ENCODE data around the gene HDAC10.

Gene HDAC10

GRCh38 chr22:50257041-50257440, 6.0 kb upstream of the HDAC10 start:
- no peak for DNase-seq (ENCODE audit: low read depth, low spot score)

- no peak for DNase-seq (ENCODE audit: low read depth, low spot score)
These were observed 5.3 kb upstream of the HDAC10 start for GRCh38 chr22:50256258-50256862.

DNA sequence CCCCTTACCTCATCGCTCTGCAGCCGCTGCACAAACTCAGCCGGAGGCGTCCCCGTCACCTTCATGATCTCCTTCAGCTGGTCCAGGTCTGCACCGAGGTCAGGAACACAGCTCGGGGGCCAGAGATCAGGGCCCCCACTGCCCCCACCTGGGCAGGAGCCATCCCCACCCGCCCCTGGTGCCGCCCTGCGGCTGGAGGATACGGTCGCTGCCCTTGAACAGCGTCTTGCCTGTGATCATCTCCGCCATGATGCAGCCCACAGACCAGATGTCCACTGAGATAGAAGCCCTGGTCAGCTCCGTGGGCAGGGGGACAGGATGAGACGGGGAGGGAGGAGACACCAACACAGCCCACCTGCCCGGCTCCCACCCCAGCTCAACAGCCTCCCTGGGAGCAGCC, 4.5 kb upstream of the HDAC10 start:
- DNase-seq (ENCODE audit: low read depth, low spot score): no peak

- no peak for DNase-seq (ENCODE audit: low read depth, low spot score)
These were observed 4.0 kb upstream of the HDAC10 start for GRCh38 chr22:50255099-50255498.

GRCh38 chr22:50253941-50254340, 2.9 kb upstream of the HDAC10 start:
- DNase-seq (ENCODE audit: low read depth, low spot score): no peak

GRCh38 chr22:50253046-50253915, 2.2 kb upstream of the HDAC10 start:
- DNase-seq (ENCODE audit: low read depth, low spot score): no peak

GRCh38 chr22:50252082-50253045, 1.3 kb upstream of the HDAC10 start:
- peak; percentile 84 for DNase-seq (ENCODE audit: low read depth, low spot score)

DNA sequence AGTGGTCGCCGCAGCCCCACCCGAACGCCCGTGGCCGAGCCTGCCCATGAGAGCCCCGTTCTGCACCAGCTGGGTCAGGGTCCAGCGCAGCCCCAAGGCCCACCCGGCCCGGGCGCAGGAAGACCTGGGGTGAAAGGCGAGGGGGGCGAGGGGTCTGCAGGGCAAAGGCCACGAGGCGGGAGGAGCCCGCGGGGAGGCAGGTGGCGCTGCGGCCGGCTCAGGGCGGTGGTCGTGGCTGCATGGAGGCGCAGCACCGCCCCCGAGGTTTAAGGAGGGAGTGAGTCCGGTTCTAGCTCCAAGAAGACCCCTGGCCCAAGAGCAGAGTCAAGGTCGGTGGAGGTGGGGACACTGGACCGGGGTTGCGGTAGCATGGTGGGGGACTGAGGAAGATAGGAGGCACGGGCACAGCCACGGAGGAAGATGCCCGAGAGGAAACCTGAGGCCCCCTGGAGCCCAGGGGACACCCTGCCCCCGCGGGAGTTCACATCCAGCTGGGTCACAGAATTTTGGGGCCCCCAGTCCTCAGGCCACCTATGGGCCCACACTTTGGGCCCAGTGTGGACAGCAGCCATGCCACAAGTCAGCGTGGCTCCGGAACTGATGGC, 514 bp upstream of the HDAC10 start:
- DNase-seq (ENCODE audit: low read depth, low spot score): peak; percentile 26

GRCh38 chr22:50250249-50250554, 863 bp downstream of the HDAC10 start:
- DNase-seq (ENCODE audit: low read depth, low spot score): no peak

- DNase-seq (ENCODE audit: low read depth, low spot score): no peak
These were observed 1.5 kb downstream of the HDAC10 start for GRCh38 chr22:50249341-50250248.

DNA sequence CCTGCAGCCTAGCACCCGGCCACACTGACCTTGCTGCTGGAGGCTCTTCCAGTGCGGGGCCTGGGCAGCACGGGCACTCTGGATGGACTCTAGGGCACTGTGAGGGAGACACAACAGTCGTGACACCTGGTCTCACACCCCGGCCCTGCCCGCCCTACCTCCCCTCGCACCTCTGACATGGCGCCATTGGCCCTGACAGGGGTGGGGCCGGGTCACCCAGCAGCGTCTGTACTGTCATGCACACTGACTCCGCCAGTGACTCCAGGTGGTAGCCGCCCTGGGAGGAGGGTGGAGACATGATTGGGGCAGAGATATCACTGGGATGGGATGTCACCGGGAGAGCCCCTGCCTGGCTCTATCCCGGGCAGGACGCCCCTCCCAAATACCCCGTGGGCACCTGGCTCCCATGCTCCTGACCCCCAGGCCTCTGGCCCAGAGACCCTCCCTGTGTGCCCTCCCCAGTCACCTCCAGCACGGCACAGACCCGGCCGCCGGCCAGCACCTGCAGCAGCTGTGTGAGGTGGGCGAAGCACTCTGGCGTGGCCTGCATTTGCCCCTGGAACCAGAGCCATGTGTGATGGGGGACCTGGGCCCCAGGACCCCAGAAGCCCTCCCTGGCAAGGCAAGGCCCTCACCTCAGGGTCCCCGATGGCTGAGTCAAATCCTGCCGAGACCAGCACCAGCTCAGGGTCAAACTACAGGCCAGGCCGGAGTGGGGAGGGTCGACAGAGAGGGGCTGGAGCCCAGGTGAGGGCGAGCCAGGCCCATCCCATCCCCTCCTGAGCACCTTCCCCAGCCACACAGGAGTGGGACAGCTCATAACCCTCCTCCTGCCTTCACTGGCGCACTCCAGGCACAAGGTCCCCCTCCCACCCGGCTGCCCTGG, 2.6 kb downstream of the HDAC10 start:
- DNase-seq (ENCODE audit: low read depth, low spot score): no peak

DNA sequence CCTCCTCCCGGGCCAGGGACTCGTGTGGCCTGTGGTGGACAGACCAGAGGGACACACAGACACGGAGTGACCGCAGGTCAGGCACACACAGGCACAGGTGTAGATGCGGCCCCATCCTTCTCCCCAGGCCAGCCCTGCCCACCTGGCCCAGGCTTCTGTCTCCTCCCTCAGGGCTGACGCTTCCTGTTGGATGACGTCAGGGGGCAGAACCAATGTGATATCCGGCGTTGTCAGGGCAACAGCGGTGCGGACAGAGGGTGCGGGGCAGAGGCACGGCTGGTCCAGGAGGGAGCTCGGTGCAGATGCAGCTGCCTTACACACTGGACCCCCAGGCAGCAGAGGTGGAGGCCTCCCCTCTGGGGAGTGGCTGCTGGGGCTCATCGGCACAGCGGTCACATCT, 3.3 kb downstream of the HDAC10 start:
- DNase-seq (ENCODE audit: low read depth, low spot score): peak; percentile 74

DNA sequence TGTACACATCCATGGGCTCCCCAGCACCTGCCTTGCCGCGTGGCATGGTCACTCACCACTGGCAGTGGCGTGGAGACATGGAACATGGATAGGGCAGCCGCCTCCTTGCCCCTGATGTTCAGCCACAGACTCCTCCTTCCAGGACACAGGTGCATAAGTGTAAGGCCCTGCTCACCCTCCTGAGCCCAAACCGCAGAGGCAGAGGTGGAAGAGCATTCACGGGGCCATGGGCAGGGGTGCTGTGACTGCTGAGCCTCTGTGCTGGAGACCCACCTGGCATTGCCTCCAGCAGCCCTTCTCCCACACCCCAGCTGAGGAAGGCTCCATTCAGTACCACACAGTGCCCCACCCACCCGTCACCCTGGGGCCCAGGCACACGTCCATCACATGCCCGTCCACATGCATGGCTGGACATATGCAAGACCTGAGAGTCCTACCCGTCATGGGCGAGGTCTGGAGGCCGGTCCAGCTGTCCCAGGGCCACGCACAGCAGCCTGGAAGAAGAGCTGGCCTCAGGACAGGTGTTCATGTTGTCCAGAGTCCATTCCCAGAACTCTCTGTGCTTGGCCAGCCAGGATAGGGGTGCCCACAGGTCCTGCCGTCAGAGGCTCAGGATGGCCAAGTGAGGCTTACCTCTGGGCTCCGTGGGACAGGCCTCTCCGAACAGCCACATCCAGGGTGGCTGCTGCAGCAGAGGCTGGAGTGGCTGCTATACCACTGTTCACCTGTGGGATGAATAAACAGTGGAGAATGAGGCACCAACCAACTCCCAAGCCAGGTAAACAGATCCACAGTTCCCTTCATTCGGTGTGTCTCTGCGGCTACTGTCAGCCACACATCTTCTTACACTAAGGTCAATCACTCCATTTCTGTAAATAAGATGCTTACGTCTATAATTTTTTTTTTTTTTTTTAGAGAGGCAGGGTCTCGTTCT, 4.6 kb downstream of the HDAC10 start:
- DNase-seq (ENCODE audit: low read depth, low spot score): no peak

- peak; percentile 16 for DNase-seq (ENCODE audit: low read depth, low spot score)
These were observed 5.6 kb downstream of the HDAC10 start for GRCh38 chr22:50245214-50246072.

- DNase-seq (ENCODE audit: low read depth, low spot score): peak; percentile 98
These were observed 6.4 kb downstream of the HDAC10 start, which contains the start of gene TUBGCP6 for GRCh38 chr22:50244420-50245213. Gene TUBGCP6 (minus strand): TSS chr22:50245023. CDS start chr22:50244459, 564 bp downstream.

DNA sequence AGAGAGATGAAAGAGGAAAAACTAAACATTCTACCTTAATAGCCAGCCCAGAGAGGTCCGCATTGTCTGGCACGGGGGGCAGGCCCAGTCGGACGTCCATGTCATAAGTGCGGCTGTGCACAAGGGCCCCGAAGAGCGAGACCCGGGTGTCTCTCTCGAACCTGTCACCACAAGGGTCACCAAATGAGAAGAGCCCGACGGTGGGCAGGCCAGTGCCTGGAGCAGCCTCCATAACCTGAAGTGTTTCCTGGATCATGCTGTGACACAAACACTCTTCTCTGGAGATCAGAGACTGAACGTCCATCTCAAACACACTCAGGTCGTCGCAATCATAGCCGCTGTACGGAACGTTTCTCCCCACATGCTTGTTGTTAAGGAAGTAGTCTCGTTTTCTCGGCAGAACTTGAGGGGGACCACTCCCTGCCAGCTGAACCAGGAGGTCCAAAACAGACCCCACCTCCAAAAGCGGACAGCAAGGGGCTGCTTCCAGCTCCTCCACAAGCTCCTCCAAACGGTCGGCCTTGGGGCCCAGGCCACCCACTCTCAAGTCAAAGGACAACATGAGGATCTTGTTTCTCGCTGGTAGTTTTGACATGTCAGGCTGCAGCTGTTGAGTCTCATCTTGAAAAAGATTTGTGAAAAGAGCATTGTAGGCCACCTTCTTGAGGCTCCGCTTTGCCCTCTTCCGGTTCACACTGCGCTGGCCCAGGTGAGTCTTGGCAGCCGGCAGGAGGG, 7.2 kb downstream of the HDAC10 start:
- DNase-seq (ENCODE audit: low read depth, low spot score): no peak
